ENCODE results near the gene MSL3B.

The MSL3B gene

GRCh38 chr2:233912691-233913423, 44.7 kb upstream of the MSL3B start:
- Histone ChIP-seq H3K9ac (ENCODE audit: low read depth in 1 of 2, low read length in 2 of 2) (no peak overlapping the region), H3K27me3 (ENCODE audit: control insufficient read depth in 4 of 4, insufficient read depth in 4 of 4, low read length in 3 of 4) (no peaks in the 10 kb centered on the region), H3K36me3 (ENCODE audit: control insufficient read depth in 4 of 4, insufficient read depth in 3 of 4, low read depth in 1 of 4, low read length in 3 of 4) (no peaks in the 10 kb centered on the region), H3K9me3 (ENCODE audit: control insufficient read depth in 4 of 4, low read length in 3 of 4) (no peaks in the 10 kb centered on the region), H3K27ac (ENCODE audit: low read depth in 1 of 2, low read length in 2 of 2) (no peak overlapping the region), H3K4me3 (ENCODE audit: low read depth in 1 of 3, low read length in 3 of 3) (no peak overlapping the region), H3K4me1 (ENCODE audit: control insufficient read depth in 4 of 4, insufficient read depth in 4 of 4, low read length in 3 of 4) (no peaks in the 10 kb centered on the region)
- WGBS = 12% methylated on average over 9 of the region's 9 CpGs
- peak; percentile 39 for DNase-seq (ENCODE audit: low spot score)
- TF ChIP-seq SP1 (IDR thresholded peaks at IDR 0.05) = no peak
- TF ChIP-seq FOXA1 (IDR thresholded peaks at IDR 0.05) = no peak
- no peak for TF ChIP-seq RXRA (IDR thresholded peaks at IDR 0.05)
- no peak for TF ChIP-seq EGR1 (IDR thresholded peaks at IDR 0.05; ENCODE audit: low read depth in 2 of 2)
- TF ChIP-seq, protein P1, sequence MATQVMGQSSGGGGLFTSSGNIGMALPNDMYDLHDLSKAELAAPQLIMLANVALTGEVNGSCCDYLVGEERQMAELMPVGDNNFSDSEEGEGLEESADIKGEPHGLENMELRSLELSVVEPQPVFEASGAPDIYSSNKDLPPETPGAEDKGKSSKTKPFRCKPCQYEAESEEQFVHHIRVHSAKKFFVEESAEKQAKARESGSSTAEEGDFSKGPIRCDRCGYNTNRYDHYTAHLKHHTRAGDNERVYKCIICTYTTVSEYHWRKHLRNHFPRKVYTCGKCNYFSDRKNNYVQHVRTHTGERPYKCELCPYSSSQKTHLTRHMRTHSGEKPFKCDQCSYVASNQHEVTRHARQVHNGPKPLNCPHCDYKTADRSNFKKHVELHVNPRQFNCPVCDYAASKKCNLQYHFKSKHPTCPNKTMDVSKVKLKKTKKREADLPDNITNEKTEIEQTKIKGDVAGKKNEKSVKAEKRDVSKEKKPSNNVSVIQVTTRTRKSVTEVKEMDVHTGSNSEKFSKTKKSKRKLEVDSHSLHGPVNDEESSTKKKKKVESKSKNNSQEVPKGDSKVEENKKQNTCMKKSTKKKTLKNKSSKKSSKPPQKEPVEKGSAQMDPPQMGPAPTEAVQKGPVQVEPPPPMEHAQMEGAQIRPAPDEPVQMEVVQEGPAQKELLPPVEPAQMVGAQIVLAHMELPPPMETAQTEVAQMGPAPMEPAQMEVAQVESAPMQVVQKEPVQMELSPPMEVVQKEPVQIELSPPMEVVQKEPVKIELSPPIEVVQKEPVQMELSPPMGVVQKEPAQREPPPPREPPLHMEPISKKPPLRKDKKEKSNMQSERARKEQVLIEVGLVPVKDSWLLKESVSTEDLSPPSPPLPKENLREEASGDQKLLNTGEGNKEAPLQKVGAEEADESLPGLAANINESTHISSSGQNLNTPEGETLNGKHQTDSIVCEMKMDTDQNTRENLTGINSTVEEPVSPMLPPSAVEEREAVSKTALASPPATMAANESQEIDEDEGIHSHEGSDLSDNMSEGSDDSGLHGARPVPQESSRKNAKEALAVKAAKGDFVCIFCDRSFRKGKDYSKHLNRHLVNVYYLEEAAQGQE (IDR thresholded peaks at IDR 0.05) = peak; percentile 96

GRCh38 chr2:233907627-233908026, 39.4 kb upstream of the MSL3B start:
- Histone ChIP-seq H3K9ac (ENCODE audit: low read depth in 1 of 2, low read length in 2 of 2) (no peak overlapping the region), H3K27me3 (ENCODE audit: control insufficient read depth in 4 of 4, insufficient read depth in 4 of 4, low read length in 3 of 4) (no peaks in the 10 kb centered on the region), H3K9me3 (ENCODE audit: control insufficient read depth in 4 of 4, low read length in 3 of 4) (no peaks in the 10 kb centered on the region), H3K27ac (ENCODE audit: low read depth in 1 of 2, low read length in 2 of 2) (no peak overlapping the region), H3K4me1 (ENCODE audit: control insufficient read depth in 4 of 4, insufficient read depth in 4 of 4, low read length in 3 of 4) (no peaks in the 10 kb centered on the region), H3K4me3 (ENCODE audit: low read depth in 1 of 3, low read length in 3 of 3) (no peak overlapping the region), H3K36me3 (ENCODE audit: control insufficient read depth in 4 of 4, insufficient read depth in 3 of 4, low read depth in 1 of 4, low read length in 3 of 4) (no peaks in the 10 kb centered on the region)
- TF ChIP-seq CTCF (IDR thresholded peaks at IDR 0.05; ENCODE audit: low read depth, low read length, missing input control) (no peak), SP1 (IDR thresholded peaks at IDR 0.05) (no peak), HNF4A (conservative IDR thresholded peaks at IDR 0.05) (no peak), EGR1 (IDR thresholded peaks at IDR 0.05; ENCODE audit: low read depth in 2 of 2) (no peak), JUND (IDR thresholded peaks at IDR 0.05) (no peak), NR2F2 (IDR thresholded peaks at IDR 0.05) (no peak), RXRA (IDR thresholded peaks at IDR 0.05) (no peak), HNF4G (IDR thresholded peaks at IDR 0.05) (no peak), ATF3 (IDR thresholded peaks at IDR 0.05) (no peak), GABPA (IDR thresholded peaks at IDR 0.05 in 1 of 2, conservative IDR thresholded peaks at IDR 0.05 in 1 of 2) (no peak), TAF1 (conservative IDR thresholded peaks at IDR 0.05) (no peak), FOXA1 (IDR thresholded peaks at IDR 0.05) (no peak), RAD21 (IDR thresholded peaks at IDR 0.05) (no peak), ZBTB33 (IDR thresholded peaks at IDR 0.05) (no peak)
- TF ChIP-seq, protein P1 (IDR thresholded peaks at IDR 0.05) = no peak
- WGBS = 80% methylated on average over 3 of the region's 3 CpGs
- no peak for DNase-seq (ENCODE audit: low spot score)
